Endodermal cell (in vitro differentiated cells): ENCODE measurements around the gene MS4A10. TPM values are rescaled to one million over a fixed set of nuclear protein-coding genes. Genes with fewer than 3 reads are reported as not detected.

ENCODE experiments used
- DNase-seq: peaks from one replicate; pipeline ENCODE4 v3.0.0-alpha.2; 2017
- H3K27ac ChIP-seq: 2 replicates; pipeline ENCODE4 v1.5.1; 2013; ENCODE audit warnings: mild to moderate bottlenecking, low read depth, low read length, moderate library complexity
- H3K27me3 ChIP-seq: 2 replicates; pipeline ENCODE4 v1.6.1; 2013; ENCODE audit warnings: mild to moderate bottlenecking, low read length, moderate library complexity; ENCODE audit not compliant: insufficient read depth, control insufficient read depth, poor library complexity, severe bottlenecking
- H3K36me3 ChIP-seq: 2 replicates; pipeline ENCODE4 v1.7.0; 2013; ENCODE audit warnings: mild to moderate bottlenecking, low read length, moderate library complexity; ENCODE audit not compliant: control insufficient read depth, insufficient read depth
- H3K4me1 ChIP-seq: one replicate; pipeline ENCODE4 v1.7.0; 2013; ENCODE audit warnings: low read length; ENCODE audit not compliant: control insufficient read depth, insufficient read depth
- H3K4me3 ChIP-seq: 2 replicates; pipeline ENCODE4 v1.5.1; 2013; ENCODE audit warnings: mild to moderate bottlenecking, low read length, moderate library complexity
- H3K9ac ChIP-seq: 2 replicates; pipeline ENCODE4 v1.6.1; 2013; ENCODE audit warnings: mild to moderate bottlenecking, low read length, moderate library complexity; ENCODE audit not compliant: poor library complexity, severe bottlenecking; ENCODE audit errors: extremely low read depth
- H3K9me3 ChIP-seq: 2 replicates; pipeline ENCODE4 v1.6.1; 2013; ENCODE audit warnings: mild to moderate bottlenecking, low read length, moderate library complexity; ENCODE audit not compliant: control insufficient read depth
- H3K27ac Mint-ChIP-seq: 2 replicates; pipeline ENCODE4 v1.8.0; 2020; ENCODE audit warnings: mixed read lengths
- H3K27me3 Mint-ChIP-seq: 2 replicates; pipeline ENCODE4 v1.8.0; 2021; ENCODE audit warnings: mild to moderate bottlenecking, mixed read lengths; ENCODE audit not compliant: insufficient read depth
- H3K36me3 Mint-ChIP-seq: 2 replicates; pipeline ENCODE4 v1.8.0; 2020; ENCODE audit warnings: low read depth, mixed read lengths
- H3K4me1 Mint-ChIP-seq: 2 replicates; pipeline ENCODE4 v1.8.0; 2020; ENCODE audit warnings: mixed read lengths
- H3K4me3 Mint-ChIP-seq: 2 replicates; pipeline ENCODE4 v1.8.0; 2020; ENCODE audit warnings: mild to moderate bottlenecking, moderate library complexity, mixed read lengths
- H3K9me3 Mint-ChIP-seq: 2 replicates; pipeline ENCODE4 v1.8.0; 2020; ENCODE audit warnings: mild to moderate bottlenecking, mixed read lengths
- WGBS, 2 experiments: methylation state at CpG; one replicate each; pipeline versions ENCODE4 v1.1.5 to v1.1.7; 2013; ENCODE audit warnings: missing lambda C conversion rate in 2 of 2, mixed read lengths in 1 of 2; ENCODE audit not compliant: insufficient coverage in 1 of 2, insufficient read length in 1 of 2; 5-methylcytosine and 5-hydroxymethylcytosine counted together
- total RNA-seq, 2 donors: library from RNA; stranded (reverse); fragmentation: NEBNext Ultra II Directional in 1 of 2; extraction: Animal tissue kit (Norgen Biotek cat#: 25700) in 1 of 2; gene quantifications; 2 replicates in 1 of 2; 3 replicates in 1 of 2; pipeline ENCODE4 v1.2.1, GENCODE V29; 2021
- TF ChIP-seq, protein P1 (sequence below): fragments of 200-600 bp; sonication (generic); conservative IDR thresholded peaks from 2 replicates; pipeline ENCODE4 v1.5.0; 2021; ENCODE audit warnings: antibody characterized with exemption, mild to moderate bottlenecking

Gene MS4A10
- total RNA-seq, 2 donors from 2014 or later: not detected

DNA sequence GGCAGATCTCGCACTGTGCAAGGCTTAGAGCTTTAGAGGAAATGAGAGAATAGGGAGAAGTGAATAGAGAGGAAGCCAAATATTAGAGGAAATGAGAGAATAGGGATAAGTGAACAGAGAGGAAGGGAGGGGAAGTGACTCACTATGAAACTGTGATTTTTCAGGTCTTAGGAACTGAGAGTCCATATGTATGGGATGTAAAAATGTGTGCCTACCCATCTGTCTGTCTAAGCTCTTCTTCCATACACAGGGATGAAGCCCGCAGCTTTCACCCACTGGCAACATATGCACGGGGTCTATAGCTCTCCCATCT, 50.4 kb downstream of the MS4A10 start:
- no peaks in the 10 kb centered on the region for H3K36me3 Mint-ChIP-seq
- Histone ChIP-seq H3K9me3 (no peaks in the 10 kb centered on the region), H3K4me1 (peaks cover 6% of the 10 kb centered on the region), H3K4me3 (no peak overlapping the region), H3K27me3 (peaks cover 34% of the 10 kb centered on the region), H3K9ac (no peak overlapping the region), H3K27ac (no peak overlapping the region), H3K36me3 (no peaks in the 10 kb centered on the region)
- DNase-seq: no peak
- H3K4me3 Mint-ChIP-seq: no peak overlapping the region
- TF ChIP-seq, protein P1, sequence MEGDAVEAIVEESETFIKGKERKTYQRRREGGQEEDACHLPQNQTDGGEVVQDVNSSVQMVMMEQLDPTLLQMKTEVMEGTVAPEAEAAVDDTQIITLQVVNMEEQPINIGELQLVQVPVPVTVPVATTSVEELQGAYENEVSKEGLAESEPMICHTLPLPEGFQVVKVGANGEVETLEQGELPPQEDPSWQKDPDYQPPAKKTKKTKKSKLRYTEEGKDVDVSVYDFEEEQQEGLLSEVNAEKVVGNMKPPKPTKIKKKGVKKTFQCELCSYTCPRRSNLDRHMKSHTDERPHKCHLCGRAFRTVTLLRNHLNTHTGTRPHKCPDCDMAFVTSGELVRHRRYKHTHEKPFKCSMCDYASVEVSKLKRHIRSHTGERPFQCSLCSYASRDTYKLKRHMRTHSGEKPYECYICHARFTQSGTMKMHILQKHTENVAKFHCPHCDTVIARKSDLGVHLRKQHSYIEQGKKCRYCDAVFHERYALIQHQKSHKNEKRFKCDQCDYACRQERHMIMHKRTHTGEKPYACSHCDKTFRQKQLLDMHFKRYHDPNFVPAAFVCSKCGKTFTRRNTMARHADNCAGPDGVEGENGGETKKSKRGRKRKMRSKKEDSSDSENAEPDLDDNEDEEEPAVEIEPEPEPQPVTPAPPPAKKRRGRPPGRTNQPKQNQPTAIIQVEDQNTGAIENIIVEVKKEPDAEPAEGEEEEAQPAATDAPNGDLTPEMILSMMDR: no peak
- peaks cover 40% of the 10 kb centered on the region for H3K27me3 Mint-ChIP-seq
- peaks cover 12% of the 10 kb centered on the region for H3K4me1 Mint-ChIP-seq
- WGBS, 2 experiments: 67 to 92% methylated on average over 1 to 3 of the region's 3 CpGs
- no peaks in the 10 kb centered on the region for H3K9me3 Mint-ChIP-seq
- H3K27ac Mint-ChIP-seq: no peak overlapping the region

DNA sequence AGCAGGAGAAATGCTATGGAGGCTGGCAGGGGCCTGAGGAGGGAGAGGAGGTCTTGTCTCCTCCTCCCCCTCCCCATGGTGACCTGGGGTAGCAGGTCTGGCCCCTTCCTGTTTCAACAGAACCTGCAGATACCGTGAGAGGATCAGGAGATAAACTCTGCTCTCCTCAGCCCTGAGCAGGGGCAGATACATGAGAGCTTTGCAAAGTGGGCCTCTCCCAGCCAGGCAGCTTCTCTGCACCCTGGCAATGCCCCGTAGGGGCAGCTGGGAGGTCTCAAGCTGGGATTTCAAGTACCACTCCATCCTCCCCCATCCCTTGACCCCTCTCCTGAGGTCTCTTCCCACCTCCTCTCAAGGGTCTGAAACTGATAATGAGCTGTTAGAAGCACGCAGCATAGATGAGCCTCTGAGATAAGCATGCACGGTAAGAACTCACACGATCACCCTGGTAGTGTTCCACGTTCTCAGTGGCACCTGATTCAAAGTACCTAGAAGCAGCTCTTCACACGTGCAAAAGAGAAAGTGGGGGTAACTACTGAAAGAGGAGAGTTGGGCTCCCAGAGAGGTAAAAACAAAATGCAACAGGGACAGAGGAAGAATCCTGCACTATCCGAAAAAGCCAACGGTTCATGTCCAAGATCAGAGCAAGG, 51.9 kb downstream of the MS4A10 start:
- TF ChIP-seq, protein P1: no peak
- Mint-ChIP-seq H3K27me3 (peaks cover 38% of the 10 kb centered on the region), H3K9me3 (no peaks in the 10 kb centered on the region), H3K27ac (no peak overlapping the region), H3K36me3 (no peaks in the 10 kb centered on the region), H3K4me3 (no peak overlapping the region), H3K4me1 (peaks cover 18% of the 10 kb centered on the region)
- Histone ChIP-seq H3K36me3 (no peaks in the 10 kb centered on the region), H3K27me3 (peaks cover 29% of the 10 kb centered on the region), H3K9ac (no peak overlapping the region), H3K4me3 (no peak overlapping the region), H3K9me3 (no peaks in the 10 kb centered on the region), H3K4me1 (peaks cover 6% of the 10 kb centered on the region), H3K27ac (no peak overlapping the region)
- 65 to 79% methylated on average over 9 of the region's 9 CpGs for WGBS, 2 experiments
- peak; percentile 60 for DNase-seq

DNA sequence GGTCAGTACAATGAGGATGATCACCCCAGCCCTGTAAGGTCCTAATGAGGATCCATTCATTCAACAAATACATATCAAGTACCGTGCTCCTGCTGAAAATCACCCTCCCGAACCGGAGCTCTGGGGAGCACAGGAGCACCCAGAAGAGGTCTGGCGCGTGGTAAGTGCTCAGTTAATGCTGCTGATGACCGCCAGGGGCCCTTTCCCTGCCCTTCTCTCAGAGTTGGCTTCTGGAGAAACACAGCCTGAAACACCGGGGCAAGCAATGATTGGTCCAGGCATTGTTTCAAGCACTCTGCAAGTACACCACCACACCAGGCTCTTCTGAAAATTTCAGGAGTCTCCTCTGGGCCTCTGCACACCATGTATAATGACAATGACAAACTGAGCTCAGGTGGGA, 53.0 kb downstream of the MS4A10 start:
- Histone ChIP-seq H3K4me1 (peaks cover 6% of the 10 kb centered on the region), H3K36me3 (no peaks in the 10 kb centered on the region), H3K9ac (no peak overlapping the region), H3K27me3 (peaks cover 18% of the 10 kb centered on the region), H3K4me3 (no peak overlapping the region), H3K9me3 (no peaks in the 10 kb centered on the region), H3K27ac (no peak overlapping the region)
- TF ChIP-seq, protein P1: peak; percentile 73
- Mint-ChIP-seq H3K27ac (no peak overlapping the region), H3K27me3 (peaks cover 30% of the 10 kb centered on the region), H3K36me3 (no peaks in the 10 kb centered on the region), H3K4me3 (no peak overlapping the region), H3K9me3 (no peaks in the 10 kb centered on the region), H3K4me1 (peaks cover 23% of the 10 kb centered on the region)
- WGBS, 2 experiments: 72 to 81% methylated on average over 6 to 7 of the region's 7 CpGs
- DNase-seq: peak; percentile 77
